OCI-LY3 (cell line): ENCODE measurements around the gene MYL5.

Experiments
- CTCF ChIP-seq: fragments of 200-600, 300-600 bp; sonication (generic); IDR thresholded peaks from 2 replicates; pipeline ENCODE4 v1.5.1; 2014; ENCODE audit warnings: antibody characterized with exemption, low read length, low read depth
- EZH2phosphoT487 ChIP-seq: fragments of 200-600 bp; shearing (Covaris generic); IDR thresholded peaks from 2 replicates; pipeline ENCODE4 v1.6.1; 2018; ENCODE audit warnings: antibody characterized with exemption, mixed run types, low read depth

- TF ChIP-seq CTCF (no peak), EZH2phosphoT487 (no peak)
These were observed 20.4 kb upstream of the MYL5 start for GRCh38 chr4:653831-654502.
